Liver (tissue), 5 donors: ENCODE results near the gene KRTAP9-8. TPM values are rescaled to one million over a fixed set of nuclear protein-coding genes. Genes with fewer than 3 reads are reported as not detected.

ENCODE experiments used
- polyA plus RNA-seq, 2 donors: library from polyadenylated mRNA; stranded (reverse) in 1 of 2; unstranded in 1 of 2; fragments of 200-250 nt in 1 of 2; fragments of >200 nt in 1 of 2; fragmentation: Nextera tagmentation in 1 of 2; extraction: Ambion mirVana in 1 of 2; gene quantifications; one replicate each; pipeline versions ENCODE4 v1.2.1 to v1.2.3, GENCODE V29; 2013 to 2015
- small RNA-seq: library from RNA; depleted of rRNA; stranded (forward); fragments of <200 nt; gene quantifications from one replicate; pipeline ENCODE3, GENCODE V24; 2014
- total RNA-seq, 2 donors: library from RNA; depleted of rRNA; stranded (reverse); fragments of >200 nt; gene quantifications; one replicate each; pipeline ENCODE4 v1.2.3, GENCODE V29; 2014
- donor health status: healthy.
- donor health status: healthy.
- donor health status: healthy.

Gene KRTAP9-8
- total and polyA plus RNA-seq, 4 donors = not detected

Small RNA genes within 50 kb of the gene (small RNA-seq; reads per million reads assigned to genes)
- not detected for gene KRTAP9-10P

Other genes starting within 250 kb of the KRTAP9-8 start
Only the 30 nearest of the 41 such genes appear.
- gene KRTAP2-2, start 182.8 kb upstream of the KRTAP9-8 start, total RNA-seq = not detected
- gene KRTAP2-2, start 182.8 kb upstream of the KRTAP9-8 start, polyA plus RNA-seq = not detected
- not detected for gene KRTAP2-3, start 177.9 kb upstream of the KRTAP9-8 start, total RNA-seq
- gene KRTAP2-3, start 177.9 kb upstream of the KRTAP9-8 start, polyA plus RNA-seq = not detected
- gene KRTAP2-4, start 172.1 kb upstream of the KRTAP9-8 start, total RNA-seq = not detected
- not detected for gene KRTAP2-4, start 172.1 kb upstream of the KRTAP9-8 start, polyA plus RNA-seq
- gene KRTAP4-7, start 153.8 kb upstream of the KRTAP9-8 start, total RNA-seq = not detected
- gene KRTAP4-7, start 153.8 kb upstream of the KRTAP9-8 start, polyA plus RNA-seq = not detected
- not detected for gene KRTAP4-8, start 139.9 kb upstream of the KRTAP9-8 start, total RNA-seq
- not detected for gene KRTAP4-8, start 139.9 kb upstream of the KRTAP9-8 start, polyA plus RNA-seq
- gene KRTAP4-16, start 135.8 kb upstream of the KRTAP9-8 start, total RNA-seq = not detected
- gene KRTAP4-16, start 135.8 kb upstream of the KRTAP9-8 start, polyA plus RNA-seq = not detected
- not detected for gene KRTAP4-9, start 132.6 kb upstream of the KRTAP9-8 start, total RNA-seq
- not detected for gene KRTAP4-9, start 132.6 kb upstream of the KRTAP9-8 start, polyA plus RNA-seq
- gene KRTAP4-11, start 119.6 kb upstream of the KRTAP9-8 start, total RNA-seq = not detected
- not detected for gene KRTAP4-11, start 119.6 kb upstream of the KRTAP9-8 start, polyA plus RNA-seq
- gene KRTAP4-12, start 113.8 kb upstream of the KRTAP9-8 start, total RNA-seq = not detected
- gene KRTAP4-12, start 113.8 kb upstream of the KRTAP9-8 start, polyA plus RNA-seq = not detected
- not detected for gene KRTAP4-6, start 97.5 kb upstream of the KRTAP9-8 start, total RNA-seq
- gene KRTAP4-6, start 97.5 kb upstream of the KRTAP9-8 start, polyA plus RNA-seq = not detected
- gene KRTAP4-5, start 88.2 kb upstream of the KRTAP9-8 start, total RNA-seq = not detected
- not detected for gene KRTAP4-5, start 88.2 kb upstream of the KRTAP9-8 start, polyA plus RNA-seq
- gene KRTAP4-4, start 77.3 kb upstream of the KRTAP9-8 start, total RNA-seq = not detected
- not detected for gene KRTAP4-4, start 77.3 kb upstream of the KRTAP9-8 start, polyA plus RNA-seq
- not detected for gene KRTAP4-3, start 69.8 kb upstream of the KRTAP9-8 start, total RNA-seq
- gene KRTAP4-3, start 69.8 kb upstream of the KRTAP9-8 start, polyA plus RNA-seq = not detected
- gene KRTAP4-2, start 59.8 kb upstream of the KRTAP9-8 start, total RNA-seq = not detected
- gene KRTAP4-2, start 59.8 kb upstream of the KRTAP9-8 start, polyA plus RNA-seq = not detected
- gene KRTAP4-1, start 53.1 kb upstream of the KRTAP9-8 start, total RNA-seq = not detected
- not detected for gene KRTAP4-1, start 53.1 kb upstream of the KRTAP9-8 start, polyA plus RNA-seq
- gene KRTAP9-1, start 48.1 kb upstream of the KRTAP9-8 start, total RNA-seq = not detected
- not detected for gene KRTAP9-1, start 48.1 kb upstream of the KRTAP9-8 start, polyA plus RNA-seq
- gene KRTAP9-2, start 11.4 kb upstream of the KRTAP9-8 start, total RNA-seq = not detected
- gene KRTAP9-2, start 11.4 kb upstream of the KRTAP9-8 start, polyA plus RNA-seq = not detected
- not detected for gene KRTAP9-3, start 5.5 kb upstream of the KRTAP9-8 start, total RNA-seq
- gene KRTAP9-3, start 5.5 kb upstream of the KRTAP9-8 start, polyA plus RNA-seq = not detected
- gene KRTAP9-4, start 11.7 kb downstream of the KRTAP9-8 start, total RNA-seq = not detected
- gene KRTAP9-4, start 11.7 kb downstream of the KRTAP9-8 start, polyA plus RNA-seq = not detected
- not detected for gene KRTAP9-9, start 17.4 kb downstream of the KRTAP9-8 start, total RNA-seq
- gene KRTAP9-9, start 17.4 kb downstream of the KRTAP9-8 start, polyA plus RNA-seq = not detected
- not detected for gene KRTAP9-6, start 27.4 kb downstream of the KRTAP9-8 start, total RNA-seq
- gene KRTAP9-6, start 27.4 kb downstream of the KRTAP9-8 start, polyA plus RNA-seq = not detected
- gene KRTAP9-7, start 37.7 kb downstream of the KRTAP9-8 start, total RNA-seq = not detected
- gene KRTAP9-7, start 37.7 kb downstream of the KRTAP9-8 start, polyA plus RNA-seq = not detected
- not detected for gene KRTAP29-1, start 64.9 kb downstream of the KRTAP9-8 start, total RNA-seq
- gene KRTAP29-1, start 64.9 kb downstream of the KRTAP9-8 start, polyA plus RNA-seq = not detected
- not detected for gene KRTAP16-1, start 71.3 kb downstream of the KRTAP9-8 start, total RNA-seq
- gene KRTAP16-1, start 71.3 kb downstream of the KRTAP9-8 start, polyA plus RNA-seq = not detected
- not detected for gene KRTAP17-1, start 77.7 kb downstream of the KRTAP9-8 start, total RNA-seq
- gene KRTAP17-1, start 77.7 kb downstream of the KRTAP9-8 start, polyA plus RNA-seq = not detected
- gene KRT33A, start 112.8 kb downstream of the KRTAP9-8 start, total RNA-seq = not detected
- not detected for gene KRT33A, start 112.8 kb downstream of the KRTAP9-8 start, polyA plus RNA-seq
- gene KRT33B, start 131.8 kb downstream of the KRTAP9-8 start, total RNA-seq = not detected
- not detected for gene KRT33B, start 131.8 kb downstream of the KRTAP9-8 start, polyA plus RNA-seq
- gene KRT34, start 144.3 kb downstream of the KRTAP9-8 start, total RNA-seq = not detected
- not detected for gene KRT34, start 144.3 kb downstream of the KRTAP9-8 start, polyA plus RNA-seq
- not detected for gene KRT31, start 159.6 kb downstream of the KRTAP9-8 start, total RNA-seq
- gene KRT31, start 159.6 kb downstream of the KRTAP9-8 start, polyA plus RNA-seq = not detected
- not detected for gene KRT37, start 186.6 kb downstream of the KRTAP9-8 start, total RNA-seq
- not detected for gene KRT37, start 186.6 kb downstream of the KRTAP9-8 start, polyA plus RNA-seq